Naive thymus-derived CD4-positive, alpha-beta T cell (primary cell): ENCODE data around the gene PTPRT. TPM values are rescaled to one million over a fixed set of nuclear protein-coding genes. Genes with fewer than 3 reads are reported as not detected.

Source experiments
- ATAC-seq: fragments of 150-1000 bp; cut with Tn5 transposase; 2 replicates; pipeline ENCODE4 v1.10.0; 2021; ENCODE audit warnings: mild to moderate bottlenecking, moderate library complexity
- CTCF ChIA-PET: fragments of 350-600 bp; sonication (Branson Sonifier 250); formaldehyde crosslinking; loops from one replicate; lab custom pipeline; 2021; ENCODE audit warnings: antibody characterized with exemption; lab: Charles Lee
- POLR2A ChIA-PET: fragments of 350-600 bp; sonication (Branson Sonifier 250); formaldehyde crosslinking; loops from one replicate; lab custom pipeline; 2021; ENCODE audit warnings: antibody characterized with exemption, inconsistent platforms; lab: Charles Lee
- DNase-seq, 9 donors: peaks; one replicate each; pipeline versions ENCODE4 v3.0.0 to v3.0.0-alpha.2; 2020 to 2022; ENCODE audit warnings: mixed read lengths in 1 of 9
- H3K27ac ChIP-seq: one replicate; pipeline ENCODE4 v1.7.0; 2013; ENCODE audit warnings: mild to moderate bottlenecking, low read depth, low read length, moderate library complexity
- H3K27me3 ChIP-seq, 2 donors: one replicate each; pipeline ENCODE4 v1.7.0; 2013; ENCODE audit warnings: low read length in 2 of 2, mild to moderate bottlenecking in 2 of 2, moderate library complexity in 2 of 2; ENCODE audit not compliant: control insufficient read depth in 2 of 2, insufficient read depth in 2 of 2
- H3K36me3 ChIP-seq, 3 experiments: 1 replicate in 2 of 3; 2 replicates in 1 of 3; pipeline ENCODE4 v1.7.0; 2013; ENCODE audit warnings: low read length in 3 of 3, mild to moderate bottlenecking in 3 of 3, moderate library complexity in 1 of 3; ENCODE audit not compliant: insufficient read depth in 3 of 3, control insufficient read depth in 2 of 3
- H3K4me1 ChIP-seq, 2 donors: one replicate each; pipeline ENCODE4 v1.7.0; 2013; ENCODE audit warnings: low read length in 2 of 2, mild to moderate bottlenecking in 2 of 2, moderate library complexity in 1 of 2; ENCODE audit not compliant: control insufficient read depth in 2 of 2, insufficient read depth in 2 of 2
- H3K4me3 ChIP-seq: 2 replicates; pipeline ENCODE4 v1.7.0; 2013; ENCODE audit warnings: mild to moderate bottlenecking, low read length
- H3K9me3 ChIP-seq, 3 experiments: 1 replicate in 2 of 3; 2 replicates in 1 of 3; pipeline ENCODE4 v1.7.0; 2013; ENCODE audit warnings: low read length in 3 of 3; ENCODE audit not compliant: control insufficient read depth in 2 of 3
- H3K27ac Mint-ChIP-seq, 9 donors: one replicate each; pipeline ENCODE4 v1.8.0; 2020 to 2022; ENCODE audit warnings: mixed read lengths in 9 of 9, mild to moderate bottlenecking in 8 of 9, moderate library complexity in 5 of 9, inconsistent platforms in 2 of 9
- H3K27me3 Mint-ChIP-seq, 5 donors: one replicate each; pipeline ENCODE4 v1.8.0; 2021 to 2022; ENCODE audit warnings: mixed read lengths in 5 of 5, mild to moderate bottlenecking in 1 of 5
- H3K36me3 Mint-ChIP-seq, 5 donors: one replicate each; pipeline ENCODE4 v1.8.0; 2020 to 2022; ENCODE audit warnings: mixed read lengths in 5 of 5, mild to moderate bottlenecking in 3 of 5, inconsistent platforms in 1 of 5
- H3K4me1 Mint-ChIP-seq, 7 donors: one replicate each; pipeline ENCODE4 v1.8.0; 2020 to 2022; ENCODE audit warnings: mixed read lengths in 7 of 7, mild to moderate bottlenecking in 3 of 7, inconsistent platforms in 1 of 7
- H3K4me3 Mint-ChIP-seq, 10 donors: one replicate each; pipeline ENCODE4 v1.8.0; 2020 to 2022; ENCODE audit warnings: mild to moderate bottlenecking in 10 of 10, mixed read lengths in 10 of 10, moderate library complexity in 6 of 10, inconsistent platforms in 2 of 10
- H3K9me3 Mint-ChIP-seq, 11 donors: one replicate each; pipeline ENCODE4 v1.8.0; 2020 to 2022; ENCODE audit warnings: mixed read lengths in 11 of 11, mild to moderate bottlenecking in 4 of 11, inconsistent platforms in 1 of 11, moderate library complexity in 1 of 11
- intact Hi-C, 2 donors: fragments of 100-400 bp; cut with micrococcal nuclease; formaldehyde crosslinking; loops; one replicate each; pipeline ENCODE4 v1.15.1; 2023
- polyA plus RNA-seq, 2 donors: library from polyadenylated mRNA; unstranded; fragments of 300-500 nt; fragmentation: Illumina TruSeq; gene quantifications; one replicate each; pipeline ENCODE4 v1.2.3, GENCODE V29; 2021
- total RNA-seq, 6 experiments: library from RNA in 5 of 6; stranded (reverse) in 5 of 6; gene quantifications; 1 replicate in 5 of 6; 2 replicates in 1 of 6; pipeline ENCODE4 v1.2.3 and lab custom pipeline; 2021 to 2026

PTPRT gene
- total and polyA plus RNA-seq, 7 experiments from 2014 or later, result not detected

DNA sequence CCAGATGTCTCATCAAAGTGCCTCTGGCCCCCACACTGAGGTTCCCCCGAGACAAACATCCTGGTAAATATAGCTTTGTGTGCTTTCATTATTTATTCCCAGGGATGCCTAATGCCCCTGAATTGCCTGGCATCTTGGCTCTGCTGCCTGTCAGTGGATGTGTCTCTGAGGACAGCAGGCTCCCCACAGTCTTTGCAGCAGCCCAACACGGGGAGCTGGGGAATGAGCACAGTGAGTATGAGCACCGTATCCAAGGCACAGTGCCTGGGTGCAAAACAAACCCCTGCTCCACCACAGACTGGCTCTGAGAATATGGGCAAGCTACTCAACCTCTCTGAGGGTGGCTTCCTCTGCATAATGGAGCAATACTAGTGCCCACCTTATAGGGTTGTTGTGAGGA lies 165.9 kb downstream of the PTPRT start:
- Mint-ChIP-seq H3K27ac (no peak overlapping the region), H3K36me3 (no peaks in the 10 kb centered on the region), H3K4me1 (no peaks in the 10 kb centered on the region), H3K4me3 (no peak overlapping the region), H3K9me3 (peaks cover 0 to 13% (median 0%) of the 10 kb centered on the region in 11 donors), H3K27me3 (peaks cover 0 to 8% (median 0%) of the 10 kb centered on the region in 5 donors)
- H3K4me1 ChIP-seq, result no peaks in the 10 kb centered on the region
- H3K27me3 ChIP-seq, result no peaks in the 10 kb centered on the region
- H3K9me3 ChIP-seq, result no peaks in the 10 kb centered on the region
- intact Hi-C loops, result no loop called here
- POLR2A ChIA-PET, result no interaction called here
- no peak overlapping the region for H3K27ac ChIP-seq
- CTCF ChIA-PET, result no interaction called here
- H3K36me3 ChIP-seq, result no peaks in the 10 kb centered on the region
- H3K4me3 ChIP-seq, result no peak overlapping the region
- ATAC-seq, result no peak
- no peak for DNase-seq

DNA sequence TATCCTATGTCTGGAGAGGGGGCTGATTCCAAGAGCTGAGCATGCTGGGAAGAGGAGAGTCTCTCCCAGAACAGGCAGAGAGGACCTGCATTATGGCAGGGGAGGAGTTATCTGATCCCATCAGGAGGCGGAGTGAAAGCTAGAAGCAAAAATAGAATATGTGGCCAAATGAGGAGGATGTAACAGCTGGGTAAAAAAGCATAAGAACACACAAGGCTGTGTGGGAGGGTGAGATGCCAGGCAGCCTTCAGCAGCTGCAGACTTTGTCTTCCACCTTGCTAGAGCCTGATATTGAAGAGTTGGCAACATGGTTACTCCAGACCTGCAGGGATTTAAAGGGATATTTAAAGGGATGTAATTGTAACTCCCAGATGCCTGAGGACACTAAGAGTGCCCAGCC lies 167.1 kb downstream of the PTPRT start:
- no peak for ATAC-seq

DNA sequence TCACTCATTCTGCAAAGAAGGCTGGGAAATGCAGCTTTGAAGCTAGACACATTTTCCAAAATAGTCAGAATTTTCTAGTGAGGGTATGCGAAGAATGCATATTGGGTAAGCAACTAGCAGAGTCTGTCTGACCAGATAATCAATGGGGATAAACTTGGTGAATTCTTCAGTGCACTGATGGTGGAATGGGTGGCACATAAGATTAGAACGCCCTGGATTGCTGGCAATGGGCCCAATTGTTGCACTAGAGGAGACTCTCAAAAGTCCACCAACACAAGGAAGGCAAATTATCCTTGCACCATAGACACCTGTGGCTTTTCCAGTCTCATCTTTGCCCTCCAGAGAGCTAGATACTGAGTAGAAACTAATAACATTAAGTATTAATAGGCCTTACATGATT lies 167.6 kb downstream of the PTPRT start:
- ATAC-seq, result no peak
- Mint-ChIP-seq H3K27ac (no peak overlapping the region), H3K4me3 (no peak overlapping the region), H3K27me3 (peaks cover 0 to 17% (median 5%) of the 10 kb centered on the region in 5 donors), H3K4me1 (no peaks in the 10 kb centered on the region), H3K36me3 (no peaks in the 10 kb centered on the region), H3K9me3 (peaks cover 0 to 9% (median 0%) of the 10 kb centered on the region in 11 donors)
- Histone ChIP-seq H3K27me3 (no peaks in the 10 kb centered on the region), H3K4me3 (no peak overlapping the region), H3K27ac (no peak overlapping the region), H3K36me3 (no peaks in the 10 kb centered on the region), H3K4me1 (no peaks in the 10 kb centered on the region), H3K9me3 (no peaks in the 10 kb centered on the region)
- no peak for DNase-seq
- intact Hi-C loops, result no loop called here
- ChIA-PET POLR2A (no interaction called here), CTCF (no interaction called here)

More for the DNA sequence above, 167.1 kb downstream of the PTPRT start:
- ChIA-PET POLR2A (no interaction called here), CTCF (no interaction called here)
- Mint-ChIP-seq H3K4me3 (no peak overlapping the region), H3K9me3 (peaks cover 0 to 9% (median 0%) of the 10 kb centered on the region in 11 donors), H3K4me1 (no peaks in the 10 kb centered on the region), H3K27me3 (peaks cover 0 to 12% (median 5%) of the 10 kb centered on the region in 5 donors), H3K36me3 (no peaks in the 10 kb centered on the region), H3K27ac (no peak overlapping the region)
- intact Hi-C loops, result no loop called here
- no peaks in the 10 kb centered on the region for H3K27me3 ChIP-seq
- no peak for DNase-seq
- H3K4me3 ChIP-seq, result no peak overlapping the region
- H3K27ac ChIP-seq, result no peak overlapping the region
- H3K9me3 ChIP-seq, result no peaks in the 10 kb centered on the region
- H3K4me1 ChIP-seq, result no peaks in the 10 kb centered on the region
- H3K36me3 ChIP-seq, result no peaks in the 10 kb centered on the region

DNA sequence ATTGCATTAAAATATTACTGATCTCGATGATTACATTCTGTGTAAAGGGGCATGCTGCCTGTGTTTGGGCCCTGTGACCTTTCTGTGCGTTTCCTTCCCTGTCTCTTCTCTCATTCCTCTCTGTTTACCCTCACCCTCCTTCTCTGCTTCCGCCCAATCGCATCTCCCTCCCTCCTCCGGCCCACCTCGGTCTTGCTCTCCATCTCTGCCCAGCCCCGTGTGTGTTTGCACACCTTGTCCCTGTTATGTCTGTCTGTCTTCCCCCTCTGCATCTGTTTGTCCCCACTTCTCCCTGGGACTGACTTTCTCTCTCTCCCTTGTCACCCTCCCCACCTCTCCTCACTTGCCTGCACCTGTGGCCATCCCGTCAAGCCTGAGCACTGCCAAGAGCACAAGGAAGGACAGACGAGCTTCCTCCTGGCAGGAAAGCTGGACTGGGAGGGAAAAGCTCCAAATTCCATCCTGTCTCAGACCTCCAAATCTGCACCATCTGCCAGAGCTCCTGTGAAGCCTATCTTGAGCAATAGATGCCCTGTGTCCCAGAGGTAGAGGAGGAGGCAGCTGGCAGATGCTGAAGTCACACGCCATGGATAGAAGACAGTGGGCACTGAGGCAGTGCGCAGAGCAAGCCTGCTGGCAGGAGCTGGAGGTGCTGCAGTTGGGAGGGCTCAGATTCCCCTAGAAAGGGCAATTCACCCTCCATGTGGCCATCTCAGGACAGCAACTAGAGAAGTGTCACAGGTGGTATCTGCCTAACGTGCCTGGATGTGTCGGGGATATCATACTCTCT lies 172.3 kb downstream of the PTPRT start:
- POLR2A ChIA-PET, result no interaction called here
- H3K36me3 ChIP-seq, result no peaks in the 10 kb centered on the region
- Mint-ChIP-seq H3K4me3 (no peak overlapping the region), H3K4me1 (no peaks in the 10 kb centered on the region), H3K9me3 (peaks cover 0 to 3% (median 0%) of the 10 kb centered on the region in 11 donors), H3K27ac (no peak overlapping the region), H3K27me3 (peaks cover 0 to 28% (median 7%) of the 10 kb centered on the region in 5 donors), H3K36me3 (no peaks in the 10 kb centered on the region)
- H3K9me3 ChIP-seq, result no peaks in the 10 kb centered on the region
- no peaks in the 10 kb centered on the region for H3K27me3 ChIP-seq
- DNase-seq (no peak), ATAC-seq (no peak)
- no peak overlapping the region for H3K4me3 ChIP-seq
- intact Hi-C loops, result no loop called here
- CTCF ChIA-PET, result no interaction called here
- no peak overlapping the region for H3K27ac ChIP-seq
- no peaks in the 10 kb centered on the region for H3K4me1 ChIP-seq

DNA sequence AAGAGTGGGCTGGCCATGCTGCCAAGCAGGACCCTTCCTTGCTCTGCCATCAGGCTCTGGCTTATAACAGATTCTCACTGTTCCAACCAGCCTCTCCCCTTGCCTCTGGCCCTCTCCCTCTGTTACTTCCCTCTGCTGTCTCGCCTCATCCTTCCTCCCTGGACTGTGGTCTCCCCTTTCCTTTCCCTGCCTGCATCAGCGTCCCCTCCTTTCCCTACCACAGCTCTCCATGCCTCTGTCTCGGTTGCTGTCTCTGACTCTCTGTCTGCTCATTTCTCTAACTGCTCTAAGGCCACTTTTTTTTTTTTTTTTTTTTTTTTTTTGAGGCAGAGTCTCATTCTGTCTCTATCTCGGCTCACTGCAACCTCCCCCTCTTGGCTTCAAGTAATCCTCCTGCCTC lies 173.4 kb downstream of the PTPRT start:
- POLR2A ChIA-PET, result no interaction called here
- no peak for DNase-seq
- Histone ChIP-seq H3K4me1 (no peaks in the 10 kb centered on the region), H3K9me3 (no peaks in the 10 kb centered on the region), H3K36me3 (no peaks in the 10 kb centered on the region), H3K27me3 (no peaks in the 10 kb centered on the region), H3K4me3 (no peak overlapping the region), H3K27ac (no peak overlapping the region)
- Mint-ChIP-seq H3K27me3 (peaks cover 0 to 28% (median 7%) of the 10 kb centered on the region in 5 donors), H3K9me3 (peaks cover 0 to 4% (median 0%) of the 10 kb centered on the region in 11 donors), H3K4me3 (no peak overlapping the region), H3K36me3 (no peaks in the 10 kb centered on the region), H3K27ac (no peak overlapping the region), H3K4me1 (no peaks in the 10 kb centered on the region)
- CTCF ChIA-PET, result no interaction called here
- intact Hi-C loops, result no loop called here
- no peak for ATAC-seq

DNA sequence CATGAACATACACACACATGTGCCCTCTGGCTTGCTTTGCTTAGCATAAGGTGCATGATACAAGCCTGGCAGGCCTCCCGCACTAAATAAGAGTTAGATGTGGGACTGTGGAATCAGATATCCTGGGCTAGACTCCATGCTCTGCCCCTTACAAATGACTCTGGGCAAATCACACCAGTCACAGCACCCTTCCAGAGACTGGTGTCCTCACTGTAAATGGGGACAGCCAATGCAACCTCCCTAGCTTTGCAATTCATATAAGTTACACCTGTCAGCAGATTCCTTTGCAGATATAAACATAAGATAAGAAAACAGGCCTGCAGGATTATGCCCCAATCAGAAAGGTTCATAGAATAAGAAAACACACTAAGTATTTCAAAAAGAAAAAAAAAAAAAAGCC lies 174.1 kb downstream of the PTPRT start:
- Histone ChIP-seq H3K4me3 (no peak overlapping the region), H3K27me3 (no peaks in the 10 kb centered on the region), H3K27ac (no peak overlapping the region), H3K4me1 (no peaks in the 10 kb centered on the region), H3K9me3 (no peaks in the 10 kb centered on the region), H3K36me3 (no peaks in the 10 kb centered on the region)
- no peaks in the 10 kb centered on the region for H3K4me1 Mint-ChIP-seq
- H3K4me3 Mint-ChIP-seq, result no peak overlapping the region
- intact Hi-C loops, result no loop called here
- DNase-seq (no peak), ATAC-seq (no peak)
- peaks cover 0 to 4% (median 0%) of the 10 kb centered on the region in 11 donors for H3K9me3 Mint-ChIP-seq
- ChIA-PET POLR2A (no interaction called here), CTCF (no interaction called here)
- peaks cover 0 to 28% (median 7%) of the 10 kb centered on the region in 5 donors for H3K27me3 Mint-ChIP-seq
- no peak overlapping the region for H3K27ac Mint-ChIP-seq
- H3K36me3 Mint-ChIP-seq, result no peaks in the 10 kb centered on the region

DNA sequence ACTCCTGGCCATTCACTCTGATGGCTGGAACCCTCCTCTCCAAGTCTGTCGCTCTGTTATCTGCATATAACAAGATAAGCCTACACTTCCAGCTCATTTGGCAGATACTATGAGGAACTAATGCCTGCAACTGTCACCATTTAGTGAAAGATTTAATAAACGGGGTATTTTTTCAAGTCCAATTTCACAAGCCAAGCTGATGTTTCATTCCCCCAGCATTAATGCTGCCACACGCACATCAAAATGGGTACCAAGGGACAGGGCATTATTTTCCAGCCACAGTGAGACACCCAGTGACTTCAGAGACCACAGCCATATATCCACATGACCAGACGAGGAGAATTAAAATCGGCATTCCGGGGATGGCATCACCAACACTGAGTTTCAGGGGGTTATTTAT lies 175.5 kb downstream of the PTPRT start:
- ATAC-seq (no peak), DNase-seq (no peak)
- peaks cover 0 to 12% (median 3%) of the 10 kb centered on the region in 11 donors for H3K9me3 Mint-ChIP-seq
- H3K4me3 ChIP-seq, result no peak overlapping the region
- intact Hi-C loops, result no loop called here
- peaks cover 0 to 28% (median 10%) of the 10 kb centered on the region in 5 donors for H3K27me3 Mint-ChIP-seq
- H3K36me3 ChIP-seq, result no peaks in the 10 kb centered on the region
- H3K4me1 ChIP-seq, result no peaks in the 10 kb centered on the region
- no peak overlapping the region for H3K27ac Mint-ChIP-seq
- no peak overlapping the region for H3K27ac ChIP-seq
- no peaks in the 10 kb centered on the region for H3K4me1 Mint-ChIP-seq
- no peak overlapping the region for H3K4me3 Mint-ChIP-seq
- no peaks in the 10 kb centered on the region for H3K9me3 ChIP-seq
- ChIA-PET POLR2A (no interaction called here), CTCF (no interaction called here)
- peaks cover 0 to 3% (median 0%) of the 10 kb centered on the region in 5 donors for H3K36me3 Mint-ChIP-seq
- H3K27me3 ChIP-seq, result no peaks in the 10 kb centered on the region
